ENCODE measurements around the gene GGN.
A peak's percentile ranks its signal among the peaks of the same experiment; 100 is the strongest.
"Not testable (repeated sequence)": the region's sequence is repeated elsewhere in the genome, so short reads cannot be mapped to it uniquely, and the experiment has no call there.

Gene GGN, protein sequence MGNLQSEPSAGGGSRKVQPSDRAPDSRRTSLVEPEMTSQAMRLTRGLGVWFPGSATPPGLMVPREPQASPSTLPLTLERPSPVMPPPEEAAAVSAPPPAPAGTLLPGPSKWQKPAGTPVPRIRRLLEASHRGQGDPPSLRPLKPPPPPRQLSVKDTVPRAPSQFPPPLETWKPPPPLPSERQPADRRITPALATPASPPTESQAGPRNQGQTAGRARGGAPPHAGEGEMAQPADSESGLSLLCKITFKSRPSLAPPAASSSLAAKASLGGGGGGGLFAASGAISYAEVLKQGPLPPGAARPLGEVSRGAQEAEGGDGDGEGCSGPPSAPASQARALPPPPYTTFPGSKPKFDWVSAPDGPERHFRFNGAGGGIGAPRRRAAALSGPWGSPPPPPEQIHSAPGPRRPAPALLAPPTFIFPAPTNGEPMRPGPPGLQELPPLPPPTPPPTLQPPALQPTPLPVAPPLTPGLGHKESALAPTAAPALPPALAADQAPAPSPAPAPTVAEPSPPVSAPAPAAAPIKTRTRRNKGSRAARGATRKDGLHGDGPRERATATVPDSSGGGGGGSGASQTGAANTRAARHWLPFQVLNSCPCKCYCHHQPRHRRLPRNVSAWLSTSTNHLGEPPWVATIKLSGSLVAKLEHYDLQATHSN

DNA sequence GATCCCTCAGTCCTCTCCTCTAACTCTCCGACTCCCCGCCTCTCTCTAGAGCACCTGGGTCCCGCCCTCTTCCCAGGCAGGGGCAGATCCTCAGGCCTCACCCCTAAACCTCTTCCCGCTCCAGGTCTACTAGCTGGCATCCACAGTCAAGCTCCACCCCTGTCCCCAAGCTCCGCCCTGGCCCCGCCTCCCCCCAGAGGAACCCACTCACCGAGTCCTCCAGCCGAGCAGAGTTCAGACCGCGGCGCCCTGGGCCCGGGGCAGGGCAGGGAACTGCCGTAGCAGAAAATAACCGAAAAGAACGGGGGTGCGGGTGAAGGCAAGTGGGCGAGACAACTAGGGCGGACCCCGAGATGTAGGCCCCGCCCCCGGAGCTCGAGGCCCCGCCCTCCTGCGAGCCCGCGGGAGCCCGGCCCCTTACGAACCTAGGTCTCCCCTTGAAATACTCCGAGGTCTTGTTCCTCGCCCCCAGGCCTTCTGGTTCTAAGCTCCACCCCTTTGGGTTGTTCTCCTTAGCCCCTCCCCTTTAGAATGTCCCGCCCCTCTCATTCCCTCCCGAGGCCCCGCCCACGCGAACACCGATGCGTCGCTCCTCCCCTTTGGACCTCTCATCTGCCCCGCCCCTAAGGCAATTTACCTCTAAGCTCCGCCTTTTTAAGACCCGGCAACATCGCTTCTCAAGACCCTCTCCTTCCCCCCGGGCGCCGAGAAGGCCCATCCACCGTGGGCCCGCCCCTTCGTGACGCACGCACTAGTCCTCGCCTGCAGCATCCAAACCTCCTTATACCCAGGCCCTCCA, at the start of gene GGN:
Gene GGN, minus strand, starts transcription at position 485 of the 799 bp plus-strand sequence. CDS start 773 bp downstream, outside the sequence.
- peak; percentile 86 to 89 for DNase-seq

- DNase-seq, result no peak
Measured at GRCh38 chr19:38437295-38437694, 49.5 kb upstream of the GGN start.

GRCh38 chr19:38434549-38435051, 46.8 kb upstream of the GGN start:
- DNase-seq, result no peak

DNA sequence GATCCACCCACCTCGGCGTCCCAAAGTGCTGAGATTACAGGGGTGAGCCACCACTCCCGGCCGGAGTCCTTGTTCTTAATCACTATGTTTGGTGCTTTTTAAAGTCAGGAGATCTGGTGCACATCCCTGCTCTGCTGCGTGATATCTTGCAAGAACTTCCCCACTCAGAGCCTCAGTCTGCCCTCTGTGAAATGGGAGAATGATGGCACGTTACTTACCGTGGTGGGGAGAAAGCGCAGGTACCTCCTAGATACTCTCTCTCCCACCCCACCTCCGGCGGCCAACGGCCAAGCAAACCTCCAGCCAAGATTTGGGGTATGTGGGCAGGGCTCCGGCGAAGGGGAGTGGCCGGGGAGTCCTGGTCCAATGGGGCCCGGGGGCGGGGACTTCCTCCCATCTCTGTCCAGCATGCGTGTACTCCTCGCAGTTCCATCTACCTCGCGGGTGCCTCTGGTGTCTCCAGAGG, 45.5 kb upstream of the GGN start, which contains the start of gene RYR1:
Gene RYR1, plus strand, starts transcription at position 424 of the 466 bp plus-strand sequence. CDS start 139 bp downstream, outside the sequence.
- peak; percentile 74 to 83 for DNase-seq

DNA sequence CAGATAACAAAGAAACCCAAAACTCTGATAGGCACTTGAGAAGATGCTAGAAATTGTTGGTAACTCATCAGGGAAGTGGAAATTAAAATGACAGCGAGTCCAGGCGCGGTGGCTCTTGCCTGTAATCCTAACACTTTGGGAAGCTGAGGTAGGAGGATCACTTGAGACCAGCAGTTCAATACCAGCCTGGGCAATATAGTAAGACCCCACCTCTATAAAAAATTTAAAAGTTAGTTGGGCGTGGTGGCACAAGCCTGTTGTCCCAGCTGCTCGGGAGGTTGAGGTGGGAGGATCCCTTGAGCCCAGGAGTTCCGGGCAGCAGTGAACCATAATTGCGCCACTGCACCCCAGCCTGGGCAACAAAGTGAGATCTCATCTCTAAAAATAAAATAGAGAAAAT, 43.1 kb upstream of the GGN start:
- no peak for DNase-seq

DNA sequence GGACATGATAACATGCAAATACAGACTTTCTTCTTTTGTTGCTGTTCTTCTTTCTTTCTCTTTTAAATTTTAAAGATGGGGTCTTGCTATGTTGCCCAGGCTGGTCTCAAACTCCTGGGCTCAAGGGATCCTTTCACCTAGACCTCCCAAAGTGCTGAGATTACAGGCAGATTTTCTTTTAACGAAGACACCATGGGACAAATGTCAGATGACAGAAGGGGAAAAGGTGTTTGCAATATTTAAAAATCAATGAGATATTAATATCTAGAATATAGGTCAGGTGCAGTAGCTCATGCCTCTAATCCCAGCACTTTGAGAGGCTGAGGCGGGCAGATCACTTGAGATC, 42.0 kb upstream of the GGN start:
- DNase-seq, result no peak

DNA sequence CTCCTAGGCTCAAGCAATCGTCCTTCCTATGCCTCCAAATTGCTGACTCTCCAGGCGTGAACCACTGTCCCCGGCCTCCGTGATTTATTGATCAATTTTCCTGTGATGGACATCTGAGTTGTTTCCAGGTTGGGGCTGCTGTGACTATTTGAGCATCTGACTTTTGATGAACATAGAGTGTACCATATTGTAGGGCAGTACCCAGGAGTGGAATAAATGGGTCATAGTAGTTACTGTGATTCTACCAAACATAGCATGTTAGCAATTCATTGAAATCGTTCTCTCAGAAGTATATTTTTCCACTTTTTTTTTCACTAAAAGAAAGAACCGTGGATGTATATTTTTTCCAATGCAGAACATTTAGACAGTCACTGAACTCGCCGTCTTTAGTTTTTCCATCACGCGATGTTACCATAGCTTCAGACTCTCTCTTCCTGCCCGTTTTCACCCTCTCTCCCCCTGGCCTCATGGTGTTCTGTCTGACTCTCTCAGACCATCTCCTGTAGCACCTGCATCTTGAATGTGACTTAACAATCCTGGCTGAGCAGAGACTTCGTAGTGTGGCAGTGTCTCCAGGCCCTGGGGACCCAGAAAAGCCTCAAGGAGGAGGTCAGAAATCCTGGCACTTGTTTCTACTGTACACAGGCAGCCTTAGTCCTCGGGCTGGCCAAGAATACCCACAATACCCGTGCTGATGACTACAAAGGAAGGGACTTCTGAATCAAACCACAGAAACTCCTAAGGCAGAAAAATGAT, 41.4 kb upstream of the GGN start:
- peak; percentile 55 to 61 for DNase-seq

- peak; percentile 64 to 78 for DNase-seq
Measured at GRCh38 chr19:38427035-38427677, 39.3 kb upstream of the GGN start.

GRCh38 chr19:38425810-38426466, 38.1 kb upstream of the GGN start, which contains the start of gene RASGRP4:
Gene RASGRP4 (minus strand): TSS chr19:38426219. CDS start chr19:38426091, 128 bp downstream.
- DNase-seq, result peak; percentile 70 to 74

DNA sequence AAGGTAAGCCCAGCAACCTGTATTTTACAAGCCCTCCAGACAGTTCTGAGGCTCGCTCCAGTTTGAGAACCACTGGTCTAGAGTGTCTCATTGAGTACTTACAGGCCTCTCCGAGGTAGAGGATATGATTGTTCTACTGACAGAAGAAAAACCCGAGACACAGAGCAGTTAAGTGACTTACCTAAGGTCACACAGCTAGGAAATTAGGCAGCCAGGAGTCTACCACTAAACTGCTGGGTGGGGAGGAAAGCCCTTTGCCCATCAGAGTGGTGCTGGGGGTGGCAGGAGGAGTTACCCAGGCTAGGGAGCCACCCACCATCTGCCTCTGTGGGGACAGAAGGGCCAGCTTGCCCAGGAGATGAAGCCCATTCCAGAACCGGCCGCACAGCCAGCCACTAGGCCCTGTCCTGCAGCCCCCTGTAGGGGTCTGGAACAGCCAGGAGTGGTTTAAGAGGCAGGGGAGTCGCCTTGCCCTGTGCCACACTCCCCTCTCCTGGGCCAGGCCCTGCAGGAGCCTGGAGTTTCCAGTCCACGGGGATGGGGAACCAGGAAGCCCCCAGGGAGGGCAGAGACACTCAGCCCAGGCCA, 37.5 kb upstream of the GGN start:
- DNase-seq, result no peak

- no peak for DNase-seq
Measured at GRCh38 chr19:38424272-38424671, 36.4 kb upstream of the GGN start.

DNA sequence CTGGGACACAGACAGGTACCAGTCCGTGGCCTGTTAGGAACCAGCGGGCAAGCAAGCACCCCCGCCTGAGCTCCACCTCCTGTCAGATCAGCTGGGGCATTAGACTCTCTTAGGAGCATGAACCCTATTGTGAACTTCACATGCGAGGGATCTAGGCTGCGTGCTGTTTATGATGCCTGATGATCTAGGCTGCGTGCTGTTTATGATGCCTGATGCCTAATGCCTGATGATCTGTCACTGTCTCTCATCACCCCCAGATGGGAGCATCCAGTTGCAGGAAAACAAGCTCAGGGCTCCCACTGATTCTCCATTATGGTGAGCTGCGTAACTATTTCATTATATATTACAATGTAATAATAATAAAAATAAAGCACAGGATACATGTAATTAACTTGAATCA, 34.6 kb upstream of the GGN start:
- DNase-seq, result no peak

DNA sequence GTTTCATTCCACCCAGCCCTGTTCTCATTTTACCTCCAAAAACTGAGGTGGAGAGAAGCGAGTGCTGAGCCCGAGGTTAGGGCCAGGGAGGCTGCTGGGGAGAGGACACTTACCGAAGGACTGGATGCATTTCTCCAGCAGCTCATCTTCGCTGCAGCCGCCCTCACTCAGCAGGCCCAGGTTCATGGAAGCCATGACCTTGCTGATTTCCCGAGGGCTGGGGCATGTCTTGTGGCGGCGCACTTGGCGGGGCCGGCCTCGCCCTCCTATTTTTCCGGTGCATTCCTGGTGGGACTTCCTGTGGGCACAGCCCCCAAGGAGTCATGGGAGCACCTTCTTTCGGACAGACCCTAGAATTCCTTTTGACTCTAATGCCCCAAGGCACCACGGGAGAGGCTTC, 34.0 kb upstream of the GGN start:
- no peak for DNase-seq

DNA sequence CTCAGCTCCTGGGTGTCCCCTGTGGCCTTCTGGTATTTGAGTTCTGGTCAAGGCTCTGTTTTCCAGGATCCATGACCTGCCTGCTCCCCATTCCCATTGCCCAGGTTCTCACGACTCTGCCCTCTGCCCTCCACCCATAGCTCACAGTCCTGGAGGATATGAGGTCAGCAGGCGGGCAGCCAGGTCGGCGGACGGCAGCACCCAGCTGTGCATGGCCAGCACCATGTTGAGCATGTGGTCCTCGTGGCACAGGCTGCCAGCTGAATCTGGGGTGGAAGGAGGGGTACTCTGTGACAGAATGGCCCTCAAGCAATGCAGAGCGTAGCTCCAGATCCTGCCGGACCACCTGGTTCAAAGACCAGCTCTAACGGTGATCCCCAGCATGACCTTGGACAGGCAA, 33.1 kb upstream of the GGN start:
- DNase-seq, result no peak

- peak; percentile 74 to 82 for DNase-seq
Measured at GRCh38 chr19:38417544-38418506, 30.0 kb upstream of the GGN start.

- no peak for DNase-seq
Measured at GRCh38 chr19:38417146-38417543, 29.3 kb upstream of the GGN start.

DNA sequence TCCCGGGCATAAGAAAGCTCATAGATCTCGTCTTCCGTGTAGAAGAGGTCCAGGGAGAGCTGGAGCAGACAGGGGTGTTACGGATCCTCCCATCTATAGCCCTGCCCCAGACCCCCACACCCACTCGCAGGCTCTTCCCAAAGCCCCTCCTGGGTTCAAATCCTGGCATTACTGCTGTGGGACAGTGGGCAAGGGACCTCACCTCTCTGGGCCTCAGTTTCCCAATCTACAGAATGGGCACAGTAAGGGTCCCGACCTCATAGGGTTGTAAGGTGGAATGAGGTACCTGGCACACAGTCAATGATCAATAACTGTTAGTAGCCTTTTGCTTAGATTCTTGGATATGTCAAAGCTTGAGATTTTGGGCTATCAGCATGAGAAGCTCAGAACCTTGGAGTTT, 25.6 kb upstream of the GGN start:
- no peak for DNase-seq

DNA sequence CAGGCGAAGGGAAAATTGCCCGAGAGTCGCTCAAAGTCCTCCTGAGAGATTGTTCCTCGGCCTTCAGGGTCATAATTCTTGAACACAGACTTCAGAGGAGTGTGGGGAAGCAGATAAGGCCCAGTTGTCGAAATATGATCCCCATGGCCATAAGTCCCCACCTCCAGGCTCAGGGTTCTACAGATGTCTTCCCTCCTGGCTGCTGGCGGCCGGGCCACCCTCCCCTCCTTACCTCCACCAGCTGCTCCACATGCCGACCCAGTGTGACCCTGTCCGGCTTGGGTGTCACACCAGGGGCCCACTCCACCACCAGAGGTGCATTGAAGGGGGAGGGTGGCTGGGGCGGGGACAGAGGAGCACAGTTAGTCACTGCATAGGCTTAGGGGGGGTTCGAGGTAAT, 25.1 kb upstream of the GGN start:
- DNase-seq, result no peak

DNA sequence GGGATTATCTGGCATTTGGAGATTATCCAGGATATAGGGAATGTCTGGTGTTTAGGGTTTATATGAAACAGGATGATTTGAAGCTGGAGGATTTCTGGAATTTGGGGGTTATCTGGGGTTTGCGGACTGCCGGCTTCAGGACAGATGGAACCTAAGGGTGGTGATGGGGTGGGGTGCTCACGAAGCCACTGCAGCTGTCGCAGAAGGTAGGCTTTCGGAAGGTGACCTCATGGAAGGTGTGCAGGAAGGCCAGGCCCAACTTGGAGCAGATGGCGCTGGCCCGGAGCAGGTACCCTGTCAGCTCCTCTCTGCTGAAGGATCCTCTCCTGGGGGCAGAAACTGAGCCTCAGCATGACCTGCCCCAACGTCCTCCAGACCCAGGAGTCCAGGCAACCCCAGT, 24.7 kb upstream of the GGN start:
- DNase-seq, result no peak

GRCh38 chr19:38411898-38412297, 24.1 kb upstream of the GGN start:
- not testable (repeated sequence) for DNase-seq

Measured in activated CD4-positive, alpha-beta T cell treated with anti-CD3 and anti-CD28 coated beads, Interleukin-2, amount 50 U/mL, for 48 hours (primary cell).